K562 (cell line): ENCODE data around the gene FAM114A1. TPM values are rescaled to one million over a fixed set of nuclear protein-coding genes. Genes with fewer than 3 reads are reported as not detected.

ENCODE experiments used
- E2F3 ChIP-seq: fragments of 250-450 bp; sonication (Bioruptor Pico); IDR thresholded peaks from 2 replicates; pipeline ENCODE4 v1.4.0; 2020; ENCODE audit warnings: mild to moderate bottlenecking
- FOXA3 ChIP-seq, 2 experiments: fragments of 450-650 bp in 1 of 2; sonication (generic) in 1 of 2; formaldehyde crosslinking; IDR thresholded peaks in 1 of 2; conservative IDR thresholded peaks in 1 of 2; 2 replicates each; pipeline versions ENCODE4 v1.4.0 to v1.8.0; 2020 to 2022; ENCODE audit warnings: mild to moderate bottlenecking in 2 of 2, missing genetic modification reagents in 1 of 2
- JUN ChIP-seq, 2 experiments: sonication (generic) in 1 of 2; formaldehyde crosslinking in 1 of 2; IDR thresholded peaks; 2 replicates each; pipeline versions ENCODE4 v1.6.1 to v1.8.0; 2012 to 2022; ENCODE audit warnings: borderline replicate concordance in 2 of 2, mild to moderate bottlenecking in 2 of 2, improper control_type of control experiment in 1 of 2, low read depth in 1 of 2, low read length in 1 of 2, missing genetic modification reagents in 1 of 2
- L3MBTL2 ChIP-seq: fragments of 450-650 bp; IDR thresholded peaks from 2 replicates; pipeline ENCODE4 v1.6.1; 2016; ENCODE audit warnings: mild to moderate bottlenecking, moderate library complexity
- NKRF ChIP-seq: fragments of 450-650 bp; IDR thresholded peaks from 2 replicates; pipeline ENCODE4 v1.6.1; 2016; ENCODE audit warnings: borderline replicate concordance
- SETDB1 ChIP-seq: IDR thresholded peaks from one replicate; pipeline ENCODE4 v1.6.1; 2012; ENCODE audit warnings: low read length, control low read depth, inconsistent platforms
- SMAD1 ChIP-seq: fragments of 150-350 bp; IDR thresholded peaks from 2 replicates; pipeline ENCODE4 v1.6.1; 2014; ENCODE audit warnings: low read length, low read depth; ENCODE audit not compliant: partially characterized antibody
- SRSF1 ChIP-seq: fragments of 200-400 bp; formaldehyde crosslinking; IDR thresholded peaks from 2 replicates; pipeline ENCODE4 v1.6.1; 2017; ENCODE audit warnings: mild to moderate bottlenecking, low read depth, low read length, moderate library complexity
- TBL1XR1 ChIP-seq, 2 experiments: IDR thresholded peaks; 2 replicates each; pipeline ENCODE4 v1.6.1; 2012; ENCODE audit warnings: improper control_type of control experiment in 2 of 2, low read length in 2 of 2, mild to moderate bottlenecking in 1 of 2
- ZNF280B ChIP-seq: fragments of 250-450 bp; sonication (Bioruptor Pico); IDR thresholded peaks from 2 replicates; pipeline ENCODE4 v1.5.1; 2021; ENCODE audit warnings: mild to moderate bottlenecking
- polyA plus RNA-seq, 8 experiments: library from polyadenylated mRNA; depleted of rRNA in 4 of 8; stranded (reverse) in 5 of 8; unstranded in 3 of 8; fragments of >200 nt; fragmentation: Nextera tagmentation in 2 of 8; fragmentation: Illumina TruSeq in 1 of 8; extraction: Ambion mirVana in 2 of 8; extraction: Trizol in 1 of 8; gene quantifications; 2 replicates each; pipeline versions ENCODE4 v1.2.1 to v1.2.3, GENCODE V29; 2011 to 2014; ENCODE audit warnings: inconsistent platforms in 1 of 8, missing spikeins in 1 of 8
- total RNA-seq, 7 experiments: library from RNA; depleted of rRNA in 6 of 7; stranded (reverse); fragments of >200 nt in 6 of 7; fragmentation: Illumina TruSeq in 2 of 7; extraction: Trizol in 2 of 7; gene quantifications; 2 replicates each; pipeline versions ENCODE4 v1.2.1 to v1.2.3, GENCODE V29; 2011 to 2021; ENCODE audit warnings: low replicate concordance in 1 of 7
- TF ChIP-seq, protein P1 (sequence below), 3 experiments: IDR thresholded peaks in 2 of 3; conservative IDR thresholded peaks in 1 of 3; 2 replicates each; pipeline ENCODE4 v1.5.1; 2011 to 2012; ENCODE audit warnings: low read length in 3 of 3, mild to moderate bottlenecking in 3 of 3, control low read depth in 2 of 3, improper control_type of control experiment in 1 of 3, inconsistent platforms in 1 of 3, low read depth in 1 of 3, mixed read lengths in 1 of 3, moderate library complexity in 1 of 3; ENCODE audit not compliant: insufficient read depth in 2 of 3
- TF ChIP-seq, protein P2 (sequence below): sonication (generic); formaldehyde crosslinking; IDR thresholded peaks from 2 replicates; pipeline ENCODE4 v1.8.0; 2023; ENCODE audit warnings: mild to moderate bottlenecking, missing genetic modification reagents
- TF ChIP-seq, protein P3 (sequence below): sonication (generic); formaldehyde crosslinking; IDR thresholded peaks from 2 replicates; pipeline ENCODE4 v1.8.1; 2023; ENCODE audit warnings: mild to moderate bottlenecking, missing genetic modification reagents, moderate library complexity

Gene FAM114A1
- total and polyA plus RNA-seq, 9 of the 15 experiments (the other 6 are each of a cell fraction or from before 2014, with no cell fraction given): 1.8 to 12.0 (median 4.3) TPM

GRCh38 chr4:38856524-38857337 is 10.9 kb upstream of the FAM114A1 start, which contains the start of gene TLR6 (continued):
- TF ChIP-seq JUN (IDR thresholded peaks at IDR 0.05; ENCODE audit: borderline replicate concordance, low read depth, low read length): no peak
- no peak for TF ChIP-seq JUN (CRISPR knock-in tag; IDR thresholded peaks at IDR 0.05; ENCODE audit: borderline replicate concordance)
- TF ChIP-seq E2F3 (CRISPR knock-in tag): no peak
- TF ChIP-seq SETDB1: no peak
- no peak for TF ChIP-seq FOXA3 (CRISPR knock-in tag; conservative IDR thresholded peaks at IDR 0.05 in 1 of 2, IDR thresholded peaks at IDR 0.05 in 1 of 2)
- no peak for TF ChIP-seq TBL1XR1 (IDR thresholded peaks at IDR 0.05; ENCODE audit: low read length in 2 of 2)
- TF ChIP-seq, protein P1, sequence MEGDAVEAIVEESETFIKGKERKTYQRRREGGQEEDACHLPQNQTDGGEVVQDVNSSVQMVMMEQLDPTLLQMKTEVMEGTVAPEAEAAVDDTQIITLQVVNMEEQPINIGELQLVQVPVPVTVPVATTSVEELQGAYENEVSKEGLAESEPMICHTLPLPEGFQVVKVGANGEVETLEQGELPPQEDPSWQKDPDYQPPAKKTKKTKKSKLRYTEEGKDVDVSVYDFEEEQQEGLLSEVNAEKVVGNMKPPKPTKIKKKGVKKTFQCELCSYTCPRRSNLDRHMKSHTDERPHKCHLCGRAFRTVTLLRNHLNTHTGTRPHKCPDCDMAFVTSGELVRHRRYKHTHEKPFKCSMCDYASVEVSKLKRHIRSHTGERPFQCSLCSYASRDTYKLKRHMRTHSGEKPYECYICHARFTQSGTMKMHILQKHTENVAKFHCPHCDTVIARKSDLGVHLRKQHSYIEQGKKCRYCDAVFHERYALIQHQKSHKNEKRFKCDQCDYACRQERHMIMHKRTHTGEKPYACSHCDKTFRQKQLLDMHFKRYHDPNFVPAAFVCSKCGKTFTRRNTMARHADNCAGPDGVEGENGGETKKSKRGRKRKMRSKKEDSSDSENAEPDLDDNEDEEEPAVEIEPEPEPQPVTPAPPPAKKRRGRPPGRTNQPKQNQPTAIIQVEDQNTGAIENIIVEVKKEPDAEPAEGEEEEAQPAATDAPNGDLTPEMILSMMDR (IDR thresholded peaks at IDR 0.05 in 2 of 3, conservative IDR thresholded peaks at IDR 0.05 in 1 of 3; ENCODE audit: insufficient read depth in 2 of 3, low read depth in 1 of 3, low read length in 3 of 3): peak; percentile 66 to 87 (median 73)
- TF ChIP-seq, protein P2, sequence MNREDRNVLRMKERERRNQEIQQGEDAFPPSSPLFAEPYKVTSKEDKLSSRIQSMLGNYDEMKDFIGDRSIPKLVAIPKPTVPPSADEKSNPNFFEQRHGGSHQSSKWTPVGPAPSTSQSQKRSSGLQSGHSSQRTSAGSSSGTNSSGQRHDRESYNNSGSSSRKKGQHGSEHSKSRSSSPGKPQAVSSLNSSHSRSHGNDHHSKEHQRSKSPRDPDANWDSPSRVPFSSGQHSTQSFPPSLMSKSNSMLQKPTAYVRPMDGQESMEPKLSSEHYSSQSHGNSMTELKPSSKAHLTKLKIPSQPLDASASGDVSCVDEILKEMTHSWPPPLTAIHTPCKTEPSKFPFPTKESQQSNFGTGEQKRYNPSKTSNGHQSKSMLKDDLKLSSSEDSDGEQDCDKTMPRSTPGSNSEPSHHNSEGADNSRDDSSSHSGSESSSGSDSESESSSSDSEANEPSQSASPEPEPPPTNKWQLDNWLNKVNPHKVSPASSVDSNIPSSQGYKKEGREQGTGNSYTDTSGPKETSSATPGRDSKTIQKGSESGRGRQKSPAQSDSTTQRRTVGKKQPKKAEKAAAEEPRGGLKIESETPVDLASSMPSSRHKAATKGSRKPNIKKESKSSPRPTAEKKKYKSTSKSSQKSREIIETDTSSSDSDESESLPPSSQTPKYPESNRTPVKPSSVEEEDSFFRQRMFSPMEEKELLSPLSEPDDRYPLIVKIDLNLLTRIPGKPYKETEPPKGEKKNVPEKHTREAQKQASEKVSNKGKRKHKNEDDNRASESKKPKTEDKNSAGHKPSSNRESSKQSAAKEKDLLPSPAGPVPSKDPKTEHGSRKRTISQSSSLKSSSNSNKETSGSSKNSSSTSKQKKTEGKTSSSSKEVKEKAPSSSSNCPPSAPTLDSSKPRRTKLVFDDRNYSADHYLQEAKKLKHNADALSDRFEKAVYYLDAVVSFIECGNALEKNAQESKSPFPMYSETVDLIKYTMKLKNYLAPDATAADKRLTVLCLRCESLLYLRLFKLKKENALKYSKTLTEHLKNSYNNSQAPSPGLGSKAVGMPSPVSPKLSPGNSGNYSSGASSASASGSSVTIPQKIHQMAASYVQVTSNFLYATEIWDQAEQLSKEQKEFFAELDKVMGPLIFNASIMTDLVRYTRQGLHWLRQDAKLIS (CRISPR knock-in tag): no peak
- TF ChIP-seq SRSF1: no peak
- no peak for TF ChIP-seq NKRF
- TF ChIP-seq SMAD1: no peak
- TF ChIP-seq ZNF280B (CRISPR knock-in tag): no peak
- TF ChIP-seq, protein P3, sequence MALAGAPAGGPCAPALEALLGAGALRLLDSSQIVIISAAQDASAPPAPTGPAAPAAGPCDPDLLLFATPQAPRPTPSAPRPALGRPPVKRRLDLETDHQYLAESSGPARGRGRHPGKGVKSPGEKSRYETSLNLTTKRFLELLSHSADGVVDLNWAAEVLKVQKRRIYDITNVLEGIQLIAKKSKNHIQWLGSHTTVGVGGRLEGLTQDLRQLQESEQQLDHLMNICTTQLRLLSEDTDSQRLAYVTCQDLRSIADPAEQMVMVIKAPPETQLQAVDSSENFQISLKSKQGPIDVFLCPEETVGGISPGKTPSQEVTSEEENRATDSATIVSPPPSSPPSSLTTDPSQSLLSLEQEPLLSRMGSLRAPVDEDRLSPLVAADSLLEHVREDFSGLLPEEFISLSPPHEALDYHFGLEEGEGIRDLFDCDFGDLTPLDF (CRISPR knock-in tag): no peak
- TF ChIP-seq L3MBTL2: 0 out of 2 replicates have a peak, but pooled peaks have one; percentile 16
